ENCODE data around the gene MRPS16. TPM values are rescaled to one million over a fixed set of nuclear protein-coding genes. Genes with fewer than 3 reads are reported as not detected.

Gene MRPS16
- total RNA-seq, 1 donor from 2014 or later = 89.2 TPM

GRCh38 chr10:73247509-73248258, 4.8 kb downstream of the MRPS16 start:
- Mint-ChIP-seq H3K27ac (ENCODE audit: unreplicated experiment) (peak overlapping the region; percentile 90), H3K4me3 (ENCODE audit: unreplicated experiment) (peak overlapping the region; percentile 99), H3K27me3 (ENCODE audit: unreplicated experiment) (peaks cover 4% of the 10 kb centered on the region), H3K36me3 (ENCODE audit: unreplicated experiment) (no peaks in the 10 kb centered on the region), H3K4me1 (ENCODE audit: low read depth, unreplicated experiment) (peaks cover 18% of the 10 kb centered on the region), H3K9me3 (ENCODE audit: unreplicated experiment) (peaks cover 8% of the 10 kb centered on the region)
- TF ChIP-seq CTCF (IDR thresholded peaks at IDR 0.05; ENCODE audit: partially characterized antibody, unreplicated experiment) = no peak
- DNase-seq = no peak

GRCh38 chr10:73246646-73247508, 5.6 kb downstream of the MRPS16 start, which contains the start of gene DNAJC9:
Gene DNAJC9 (minus strand): TSS chr10:73247255. CDS start chr10:73247189, 66 bp downstream.
- peaks cover 8% of the 10 kb centered on the region for H3K9me3 Mint-ChIP-seq (ENCODE audit: unreplicated experiment)
- peaks cover 2% of the 10 kb centered on the region for H3K27me3 Mint-ChIP-seq (ENCODE audit: unreplicated experiment)
- DNase-seq = peak; percentile 98
- H3K27ac Mint-ChIP-seq (ENCODE audit: unreplicated experiment) = peak within 1 kb of the TSS; percentile 90
- no peaks in the 10 kb centered on the region for H3K36me3 Mint-ChIP-seq (ENCODE audit: unreplicated experiment)
- no peak for TF ChIP-seq CTCF (IDR thresholded peaks at IDR 0.05; ENCODE audit: partially characterized antibody, unreplicated experiment)
- H3K4me3 Mint-ChIP-seq (ENCODE audit: unreplicated experiment) = peak within 1 kb of the TSS; percentile 99
- H3K4me1 Mint-ChIP-seq (ENCODE audit: low read depth, unreplicated experiment) = peaks cover 18% of the 10 kb centered on the region

- H3K27ac Mint-ChIP-seq (ENCODE audit: unreplicated experiment) = peak overlapping the region; percentile 83
- H3K4me3 Mint-ChIP-seq (ENCODE audit: unreplicated experiment) = peak overlapping the region; percentile 99
- H3K36me3 Mint-ChIP-seq (ENCODE audit: unreplicated experiment) = no peaks in the 10 kb centered on the region
- H3K4me1 Mint-ChIP-seq (ENCODE audit: low read depth, unreplicated experiment) = peaks cover 18% of the 10 kb centered on the region
- DNase-seq = no peak
- TF ChIP-seq CTCF (IDR thresholded peaks at IDR 0.05; ENCODE audit: partially characterized antibody, unreplicated experiment) = no peak
- peaks cover 2% of the 10 kb centered on the region for H3K27me3 Mint-ChIP-seq (ENCODE audit: unreplicated experiment)
- peaks cover 8% of the 10 kb centered on the region for H3K9me3 Mint-ChIP-seq (ENCODE audit: unreplicated experiment)
Observed at GRCh38 chr10:73246322-73246645, 6.2 kb downstream of the MRPS16 start.

GRCh38 chr10:73244866-73245477, 7.5 kb downstream of the MRPS16 start:
- Mint-ChIP-seq H3K4me1 (ENCODE audit: low read depth, unreplicated experiment) (peaks cover 15% of the 10 kb centered on the region), H3K36me3 (ENCODE audit: unreplicated experiment) (no peaks in the 10 kb centered on the region), H3K9me3 (ENCODE audit: unreplicated experiment) (peaks cover 2% of the 10 kb centered on the region), H3K27ac (ENCODE audit: unreplicated experiment) (no peak overlapping the region), H3K27me3 (ENCODE audit: unreplicated experiment) (no peaks in the 10 kb centered on the region), H3K4me3 (ENCODE audit: unreplicated experiment) (peak overlapping the region; percentile 49)
- TF ChIP-seq CTCF (IDR thresholded peaks at IDR 0.05; ENCODE audit: partially characterized antibody, unreplicated experiment) = no peak
- DNase-seq = no peak
